HG02981 (cell line): Measurements from ENCODE around the gene WIZ.
"Not testable (repeated sequence)": the region's sequence is repeated elsewhere in the genome, so short reads cannot be mapped to it uniquely, and the experiment has no call there.

Source experiments
- ATAC-seq: cut with Tn5 transposase; IDR thresholded peaks from one replicate; pipeline ENCODE4 v1.9.1; 2021; ENCODE audit warnings: mild to moderate bottlenecking, moderate library complexity; ENCODE audit not compliant: unreplicated experiment

The WIZ gene

GRCh38 chr19:15411351-15411750 is 38.4 kb downstream of the WIZ start:
- not testable (repeated sequence) for ATAC-seq

- no peak for ATAC-seq
Measured at GRCh38 chr19:15404780-15405211, 45.0 kb downstream of the WIZ start.

- no peak for ATAC-seq
Measured at GRCh38 chr19:15404097-15404779, 45.5 kb downstream of the WIZ start.

GRCh38 chr19:15403151-15403531 is 46.6 kb downstream of the WIZ start:
- no peak for ATAC-seq

GRCh38 chr19:15402411-15403150 is 47.2 kb downstream of the WIZ start:
- no peak for ATAC-seq

- ATAC-seq = no peak
Measured at GRCh38 chr19:15401397-15401710, 48.4 kb downstream of the WIZ start.

- no peak for ATAC-seq
Measured at GRCh38 chr19:15400521-15401396, 49.0 kb downstream of the WIZ start.

- no peak for ATAC-seq
Measured at GRCh38 chr19:15399635-15400034, 50.1 kb downstream of the WIZ start.

GRCh38 chr19:15399234-15399515 is 50.6 kb downstream of the WIZ start:
- ATAC-seq = no peak

- no peak for ATAC-seq
Measured at GRCh38 chr19:15398501-15399233, 51.1 kb downstream of the WIZ start.

- no peak for ATAC-seq
Measured at GRCh38 chr19:15397782-15398181, 52.0 kb downstream of the WIZ start.

GRCh38 chr19:15397236-15397635 is 52.5 kb downstream of the WIZ start:
- ATAC-seq = no peak

- no peak for ATAC-seq
Measured at GRCh38 chr19:15396436-15396835, 53.3 kb downstream of the WIZ start.

GRCh38 chr19:15395251-15395650 is 54.5 kb downstream of the WIZ start:
- ATAC-seq = not testable (repeated sequence)

GRCh38 chr19:15394426-15394825 is 55.3 kb downstream of the WIZ start:
- no peak for ATAC-seq

- ATAC-seq = no peak
Measured at GRCh38 chr19:15393963-15394362, 55.8 kb downstream of the WIZ start.

- no peak for ATAC-seq
Measured at GRCh38 chr19:15390814-15391213, 58.9 kb downstream of the WIZ start.

GRCh38 chr19:15381864-15382263 is 67.9 kb downstream of the WIZ start:
- ATAC-seq = no peak

- no peak for ATAC-seq
Measured at GRCh38 chr19:15381429-15381828, 68.3 kb downstream of the WIZ start.

- peak; percentile 18 for ATAC-seq
Measured at GRCh38 chr19:15379999-15380647, 69.6 kb downstream of the WIZ start.
